Vagina (tissue), 2 donors: ENCODE data around the gene PANX1.

ENCODE experiments used
- POLR2A ChIP-seq, 2 donors: fragments of 450-650 bp; IDR thresholded peaks; one replicate each; pipeline ENCODE4 v1.6.1; 2017; ENCODE audit warnings: antibody characterized with exemption in 2 of 2, mild to moderate bottlenecking in 2 of 2, moderate library complexity in 2 of 2
- TF ChIP-seq, protein P1 (sequence below), 3 experiments: fragments of 450-650 bp in 2 of 3; fragments of 200-600 bp in 1 of 3; sonication (generic) in 1 of 3; IDR thresholded peaks; one replicate each; pipeline ENCODE4 v1.5.1; 2017 to 2019; ENCODE audit warnings: antibody characterized with exemption in 3 of 3, mild to moderate bottlenecking in 2 of 3, moderate library complexity in 2 of 3

GRCh38 chr11:94150704-94151685 is 22.4 kb downstream of the PANX1 start:
- TF ChIP-seq POLR2A (IDR thresholded peaks at IDR 0.05), result no peak
- TF ChIP-seq, protein P1, sequence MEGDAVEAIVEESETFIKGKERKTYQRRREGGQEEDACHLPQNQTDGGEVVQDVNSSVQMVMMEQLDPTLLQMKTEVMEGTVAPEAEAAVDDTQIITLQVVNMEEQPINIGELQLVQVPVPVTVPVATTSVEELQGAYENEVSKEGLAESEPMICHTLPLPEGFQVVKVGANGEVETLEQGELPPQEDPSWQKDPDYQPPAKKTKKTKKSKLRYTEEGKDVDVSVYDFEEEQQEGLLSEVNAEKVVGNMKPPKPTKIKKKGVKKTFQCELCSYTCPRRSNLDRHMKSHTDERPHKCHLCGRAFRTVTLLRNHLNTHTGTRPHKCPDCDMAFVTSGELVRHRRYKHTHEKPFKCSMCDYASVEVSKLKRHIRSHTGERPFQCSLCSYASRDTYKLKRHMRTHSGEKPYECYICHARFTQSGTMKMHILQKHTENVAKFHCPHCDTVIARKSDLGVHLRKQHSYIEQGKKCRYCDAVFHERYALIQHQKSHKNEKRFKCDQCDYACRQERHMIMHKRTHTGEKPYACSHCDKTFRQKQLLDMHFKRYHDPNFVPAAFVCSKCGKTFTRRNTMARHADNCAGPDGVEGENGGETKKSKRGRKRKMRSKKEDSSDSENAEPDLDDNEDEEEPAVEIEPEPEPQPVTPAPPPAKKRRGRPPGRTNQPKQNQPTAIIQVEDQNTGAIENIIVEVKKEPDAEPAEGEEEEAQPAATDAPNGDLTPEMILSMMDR (IDR thresholded peaks at IDR 0.05), result no peak
